GM21390 (cell line): ENCODE results near the gene STIM1.
"Not testable (repeated sequence)": the region's sequence is repeated elsewhere in the genome, so short reads cannot be mapped to it uniquely, and the experiment has no call there.

Experiments used
- ATAC-seq: cut with Tn5 transposase; IDR thresholded peaks from one replicate; pipeline ENCODE4 v1.9.1; 2021; ENCODE audit not compliant: unreplicated experiment

STIM1 gene

GRCh38 chr11:3879967-3880542 is 24.6 kb downstream of the STIM1 start:
- ATAC-seq = peak; percentile 19

DNA sequence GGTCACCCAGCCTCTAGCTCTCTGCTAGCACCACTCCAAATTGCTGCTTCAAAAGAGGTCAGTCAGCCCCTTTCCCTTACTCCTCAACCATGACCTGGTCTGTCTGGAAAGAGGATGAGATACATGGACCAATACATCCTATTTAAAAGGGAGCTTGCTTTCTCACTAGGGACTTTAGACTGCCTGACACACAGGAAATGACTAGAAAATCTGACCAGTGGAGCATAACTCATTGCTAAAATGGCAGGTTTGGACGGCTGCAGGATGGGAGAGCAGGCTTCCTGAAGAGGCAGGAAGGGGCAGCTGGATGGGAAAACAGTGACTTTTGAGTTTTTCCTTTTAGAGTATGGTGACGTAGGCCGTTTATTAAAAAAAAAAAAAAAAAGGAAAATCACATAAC is 25.3 kb downstream of the STIM1 start:
- peak; percentile 34 for ATAC-seq

DNA sequence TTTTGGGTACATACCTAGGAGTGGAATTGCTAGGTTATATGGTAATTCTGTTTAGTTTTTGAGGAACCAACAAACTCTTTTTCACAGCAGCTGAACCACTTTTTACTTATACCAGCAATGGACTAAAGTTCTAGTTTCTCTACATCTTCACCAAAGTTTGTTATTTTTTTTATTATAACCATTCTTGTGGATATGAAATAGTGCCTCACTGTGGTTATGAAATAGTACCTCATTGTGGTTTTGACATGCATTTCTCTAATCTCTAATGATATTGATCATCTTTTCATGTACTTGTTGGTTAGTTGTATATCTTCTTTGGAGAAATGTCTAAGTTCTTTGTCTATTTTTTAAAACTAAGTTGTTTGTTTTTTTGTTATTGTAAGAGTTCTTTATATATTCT is 27.2 kb downstream of the STIM1 start:
- no peak for ATAC-seq

DNA sequence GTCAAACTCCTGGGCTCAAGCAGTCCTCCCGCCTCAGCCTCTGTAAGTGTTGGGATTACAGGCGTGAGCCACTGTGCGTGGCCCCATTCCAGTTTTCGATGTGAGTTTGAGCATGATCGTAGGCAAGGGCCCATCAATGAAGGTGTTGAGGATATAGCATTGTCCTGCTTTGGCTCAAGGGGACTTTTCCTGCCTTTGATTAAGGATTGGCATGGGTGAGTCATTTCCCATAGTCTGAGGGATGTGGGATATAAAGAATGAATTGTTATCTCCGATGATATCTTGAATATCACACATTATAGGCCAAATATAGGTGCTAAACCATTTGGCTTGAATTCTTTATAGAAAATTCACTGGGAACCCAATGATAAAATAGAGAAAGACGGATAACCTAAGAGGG is 30.4 kb downstream of the STIM1 start:
- no peak for ATAC-seq

DNA sequence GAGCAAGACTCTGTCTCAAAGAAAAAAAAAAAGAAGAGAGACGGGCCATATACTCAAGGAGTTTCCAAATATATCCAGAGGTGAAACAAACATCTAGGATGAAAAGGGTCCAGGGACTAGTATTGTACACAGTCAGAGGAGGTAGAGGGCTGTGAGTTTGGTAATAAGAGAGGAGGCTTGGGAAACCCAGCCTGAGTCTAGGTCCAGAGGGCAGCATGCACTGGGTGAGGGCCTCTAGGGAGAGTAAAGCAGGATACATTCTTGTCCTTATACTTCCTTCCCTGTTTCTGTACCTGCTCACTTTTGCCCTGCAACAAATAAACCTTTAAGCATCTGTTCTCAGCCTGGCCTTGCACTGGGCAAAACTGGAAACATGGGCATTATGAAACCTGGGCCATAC is 31.5 kb downstream of the STIM1 start:
- ATAC-seq = no peak

DNA sequence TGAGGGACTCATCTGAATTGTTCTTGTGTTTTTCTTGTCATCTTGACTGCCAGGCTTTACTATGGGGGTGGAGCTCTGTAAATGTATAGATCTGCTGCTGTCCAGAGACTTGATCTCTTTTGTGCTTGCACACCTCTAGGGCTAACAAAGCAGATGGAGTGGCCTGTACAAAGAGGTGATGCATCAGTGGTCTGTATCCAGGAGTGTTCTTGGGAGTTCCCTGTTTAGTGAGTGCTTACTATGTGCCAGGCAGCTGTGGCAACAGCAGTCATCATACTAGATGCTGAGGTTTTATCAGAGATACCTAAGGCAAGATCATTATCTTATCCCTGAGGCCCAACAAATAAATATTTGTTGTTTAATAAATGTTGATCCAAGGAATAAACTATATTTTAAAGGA is 33.4 kb downstream of the STIM1 start:
- ATAC-seq = no peak

GRCh38 chr11:3890014-3890413 is 34.5 kb downstream of the STIM1 start:
- ATAC-seq = no peak

GRCh38 chr11:3890806-3891205 is 35.3 kb downstream of the STIM1 start:
- no peak for ATAC-seq

GRCh38 chr11:3891751-3892150 is 36.3 kb downstream of the STIM1 start:
- ATAC-seq = no peak

DNA sequence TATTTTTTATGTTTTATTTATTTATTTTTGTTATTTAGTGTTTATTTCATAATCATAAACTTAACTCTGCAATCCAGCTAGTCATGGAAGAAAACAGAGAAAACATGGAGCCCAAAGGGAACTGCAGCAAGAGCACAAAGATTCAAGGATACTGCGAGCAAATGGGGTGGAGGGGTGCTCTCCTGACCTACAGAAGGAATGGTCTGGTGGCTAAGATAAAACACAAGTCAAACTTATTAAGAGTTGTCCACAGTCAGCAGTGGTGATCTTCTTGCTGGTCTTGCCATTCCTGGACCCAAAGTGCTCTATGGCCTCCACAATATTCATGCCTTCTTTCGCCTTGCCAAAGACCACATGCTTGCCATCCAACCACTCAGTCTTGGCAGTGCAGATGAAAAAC is 36.7 kb downstream of the STIM1 start:
- ATAC-seq = no peak

DNA sequence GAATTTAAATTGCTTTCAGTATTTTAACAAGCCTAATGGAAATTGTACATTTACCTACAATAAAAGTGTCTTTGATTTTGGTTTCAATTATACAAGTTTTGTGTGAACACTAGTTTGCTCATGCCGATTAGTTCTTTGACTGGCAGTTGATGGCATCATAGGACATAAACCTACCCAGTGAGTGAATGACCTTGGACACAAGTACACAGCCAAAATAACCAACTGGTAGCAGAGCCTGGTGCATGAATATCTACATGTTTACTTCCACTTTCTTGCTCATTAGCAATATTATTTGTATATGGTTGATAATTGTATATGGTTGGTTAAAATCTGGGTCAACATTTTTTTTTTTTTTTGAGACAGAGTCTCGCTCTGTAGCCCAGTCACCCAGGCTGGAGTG is 37.8 kb downstream of the STIM1 start:
- no peak for ATAC-seq

DNA sequence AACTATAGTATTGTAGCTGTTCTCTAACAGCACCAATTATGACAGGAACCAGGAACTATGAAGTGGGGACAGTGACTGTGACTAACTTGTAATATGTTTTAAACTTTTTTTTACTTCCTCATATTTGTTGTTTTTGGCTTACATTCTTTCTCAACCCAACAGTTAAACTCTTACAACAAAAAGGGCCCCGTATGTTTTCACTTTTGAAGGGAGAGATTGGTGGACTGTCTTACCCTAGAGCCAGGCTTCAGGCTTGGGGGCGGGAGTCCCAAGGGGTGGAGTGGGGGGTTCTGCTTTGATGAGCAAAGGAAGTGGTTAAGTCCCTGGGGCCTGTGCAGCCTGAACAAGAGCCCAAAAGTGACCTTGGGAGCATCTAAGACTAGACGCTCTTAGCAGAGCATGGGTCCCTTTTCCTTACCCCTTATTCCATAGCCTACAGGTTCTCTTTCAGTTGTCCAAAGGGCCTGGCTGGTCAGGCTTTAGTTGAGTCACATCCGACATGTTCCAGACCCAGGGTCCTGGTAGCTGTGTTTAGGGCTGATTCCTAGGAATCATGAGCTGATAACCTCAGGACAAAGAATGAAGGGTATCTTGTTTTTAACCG is 38.8 kb downstream of the STIM1 start:
- peak; percentile 98 for ATAC-seq

- no peak for ATAC-seq
Measured at GRCh38 chr11:3896644-3897043, 41.2 kb downstream of the STIM1 start.

DNA sequence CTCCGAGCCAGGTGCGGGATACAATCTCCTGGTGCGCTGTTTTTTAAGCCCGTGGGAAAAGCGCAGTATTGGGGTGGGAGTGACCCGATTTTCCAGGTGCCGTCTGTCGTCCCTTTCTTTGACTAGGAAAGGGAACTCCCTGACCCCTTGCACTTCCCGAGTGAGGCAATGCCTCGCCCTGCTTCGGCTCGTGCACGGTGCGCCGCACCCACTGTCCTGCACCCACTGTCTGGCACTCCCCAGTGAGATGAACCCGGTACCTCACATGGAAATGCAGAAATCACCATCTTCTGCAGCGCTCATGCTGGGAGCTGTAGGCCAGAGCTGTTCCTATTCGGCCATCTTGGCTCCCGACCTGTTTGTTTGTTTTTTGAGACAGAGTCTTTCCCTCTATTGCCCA is 44.8 kb downstream of the STIM1 start:
- not testable (repeated sequence) for ATAC-seq

DNA sequence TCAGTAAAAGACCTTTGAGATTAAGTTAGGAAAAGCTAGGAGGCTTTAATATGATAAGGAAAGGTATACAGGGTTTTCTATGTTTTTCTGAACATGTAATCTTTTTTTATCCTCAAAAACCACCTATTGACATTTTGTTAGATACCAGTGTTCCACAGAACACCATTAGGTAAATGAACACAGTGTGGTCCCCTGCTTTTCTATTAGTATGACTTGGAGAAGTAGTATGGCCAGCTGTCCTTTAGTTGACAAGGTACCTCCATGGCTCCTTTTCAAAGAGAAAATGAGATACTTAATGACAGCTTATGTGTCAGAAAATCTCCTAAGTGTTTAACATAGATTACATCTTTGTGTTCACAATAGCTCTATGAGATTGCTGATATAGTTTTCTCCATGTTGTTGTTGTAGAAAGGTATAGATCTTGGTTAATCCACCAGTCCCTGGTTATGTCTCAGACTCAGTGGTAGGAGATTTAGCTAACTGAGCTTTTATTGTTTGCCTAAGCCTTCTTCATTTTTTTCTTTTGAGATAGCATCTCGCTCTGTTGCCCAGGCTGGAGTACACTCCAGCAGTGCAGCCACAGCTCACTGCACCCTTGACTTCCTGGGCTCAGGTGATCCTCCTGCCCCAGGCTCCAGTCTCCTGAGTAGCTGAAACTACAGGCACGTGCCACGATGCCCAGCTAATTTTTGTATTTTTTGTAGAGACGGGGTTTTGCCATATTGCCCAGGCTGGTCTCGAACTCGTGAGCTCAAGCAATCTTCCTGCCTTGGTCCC is 46.0 kb downstream of the STIM1 start:
- no peak for ATAC-seq

DNA sequence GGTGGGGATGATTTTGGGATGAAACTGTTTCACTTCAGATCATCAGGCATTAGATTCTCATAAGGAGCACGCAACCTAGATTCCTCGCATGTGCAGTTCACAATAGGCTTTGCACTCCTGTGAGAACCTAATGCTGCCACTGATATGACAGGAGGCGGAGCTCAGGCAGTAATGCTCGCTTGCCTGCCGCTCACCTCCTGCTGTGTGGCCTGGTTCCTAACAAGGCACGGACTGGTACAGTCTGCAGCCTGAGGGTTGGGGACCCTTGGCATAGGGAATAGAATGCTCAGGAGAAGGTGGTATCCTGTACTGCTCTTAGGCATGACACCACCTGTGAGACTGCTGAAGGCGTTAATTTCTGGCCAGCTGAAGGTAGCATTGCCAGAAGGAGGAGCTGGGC is 47.0 kb downstream of the STIM1 start:
- ATAC-seq = no peak

- ATAC-seq = no peak
Measured at GRCh38 chr11:3903207-3903896, 47.9 kb downstream of the STIM1 start.

GRCh38 chr11:3904228-3904627 is 48.8 kb downstream of the STIM1 start:
- no peak for ATAC-seq

- peak; percentile 92 for ATAC-seq
Measured at GRCh38 chr11:3905080-3905953, 49.9 kb downstream of the STIM1 start.

DNA sequence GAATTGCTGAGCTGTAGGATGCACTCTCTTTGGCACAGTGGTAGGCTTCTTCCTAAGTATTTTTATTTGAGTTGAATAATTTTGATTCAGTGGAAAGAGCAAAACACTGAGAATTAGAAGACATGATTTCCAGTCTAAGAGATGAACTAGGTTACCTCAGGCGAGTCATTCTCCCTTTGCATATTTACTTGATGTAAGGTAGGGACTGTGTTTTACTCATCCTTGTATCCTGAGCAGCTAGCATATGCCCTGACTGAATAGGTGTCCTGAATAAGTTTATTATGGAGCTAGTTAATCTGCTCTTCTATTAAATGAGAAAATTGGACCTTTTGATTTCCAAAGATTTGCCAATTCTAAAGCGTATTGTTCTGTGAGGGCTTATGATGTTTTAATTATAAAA is 50.7 kb downstream of the STIM1 start:
- ATAC-seq = no peak

DNA sequence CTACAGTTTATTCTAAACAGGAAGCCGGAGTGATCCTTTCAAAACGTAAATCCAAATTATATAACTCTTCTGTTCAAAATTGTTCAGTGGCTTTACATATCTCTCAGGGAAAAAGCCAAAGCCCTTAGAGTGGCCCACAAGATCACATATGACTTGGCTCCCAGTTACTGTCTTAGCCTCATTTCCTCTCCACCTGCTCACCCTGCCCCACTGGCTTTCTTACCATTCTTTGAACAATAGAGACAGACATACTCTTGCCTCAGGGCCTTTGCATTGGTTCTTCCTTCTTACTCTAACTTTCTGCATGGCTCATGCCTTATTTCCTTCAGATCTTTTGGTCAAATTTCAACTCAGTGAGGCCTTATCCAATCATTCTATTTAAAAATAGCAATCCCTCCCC is 52.1 kb downstream of the STIM1 start:
- ATAC-seq = no peak
